SK-N-SH (cell line): ENCODE results near the gene USP11. TPM values are rescaled to one million over a fixed set of nuclear protein-coding genes. Genes with fewer than 3 reads are reported as not detected.

ENCODE experiments used
- CTCF ChIA-PET: fragments of 300-600, 350-600 bp; formaldehyde crosslinking; extraction: SDS; loops from one replicate; lab custom pipeline; 2021; lab: Yijun Ruan, JAX
- POLR2A ChIA-PET: fragments of 350-600 bp; sonication (Branson Sonifier 250); formaldehyde crosslinking; extraction: SDS; loops from one replicate; lab custom pipeline; 2020; ENCODE audit warnings: antibody characterized with exemption, inconsistent platforms; lab: Yijun Ruan, JAX
- DNase-seq: peaks from one replicate; pipeline ENCODE4 v3.0.0; 2012
- H2AFZ ChIP-seq: fragments of 200-600 bp; sonication (generic); 2 replicates; pipeline ENCODE4 v1.8.1; 2016; ENCODE audit warnings: antibody characterized with exemption, mild to moderate bottlenecking, low read depth
- H3F3A ChIP-seq: fragments of 200-600 bp; sonication (generic); replicated peaks from 2 replicates; pipeline ENCODE3; 2016; ENCODE audit warnings: antibody characterized with exemption, mild to moderate bottlenecking; ENCODE audit not compliant: insufficient read depth
- H3K27ac ChIP-seq, 2 experiments: fragments of 200-500 bp in 1 of 2; fragments of 200-600 bp in 1 of 2; sonication (Bioruptor generic) in 1 of 2; sonication (generic), shearing (Covaris generic) in 1 of 2; 2 replicates each; pipeline versions ENCODE4 v1.5.1 to v1.6.1; 2014 to 2016; ENCODE audit warnings: low read depth in 2 of 2, inconsistent platforms in 1 of 2, low read length in 1 of 2, mild to moderate bottlenecking in 1 of 2, mixed read lengths in 1 of 2
- H3K27me3 ChIP-seq: fragments of 200-600 bp; sonication (generic), shearing (Covaris generic); 2 replicates; pipeline ENCODE4 v1.6.1; 2016; ENCODE audit warnings: mixed run types; ENCODE audit not compliant: insufficient read depth
- H3K36me3 ChIP-seq, 2 experiments: fragments of 200-500 bp in 1 of 2; fragments of 200-600 bp in 1 of 2; sonication (Bioruptor generic) in 1 of 2; sonication (generic) in 1 of 2; replicated peaks in 1 of 2; 2 replicates each; pipeline versions ENCODE3 to v1.5.1; 2014 to 2016; ENCODE audit warnings: low read length in 1 of 2, mild to moderate bottlenecking in 1 of 2; ENCODE audit not compliant: insufficient read depth in 2 of 2, control insufficient read depth in 1 of 2
- H3K4me1 ChIP-seq, 2 experiments: fragments of 200-500 bp in 1 of 2; fragments of 200-600 bp in 1 of 2; sonication (Bioruptor generic) in 1 of 2; sonication (generic), shearing (Covaris generic) in 1 of 2; 2 replicates each; pipeline versions ENCODE4 v1.5.1 to v1.6.1; 2014 to 2016; ENCODE audit warnings: low read depth in 1 of 2, low read length in 1 of 2, mixed run types in 1 of 2; ENCODE audit not compliant: insufficient read depth in 2 of 2, control insufficient read depth in 1 of 2
- H3K4me2 ChIP-seq: fragments of 200-600 bp; sonication (generic), shearing (Covaris generic); 2 replicates; pipeline ENCODE4 v1.6.1; 2017; ENCODE audit warnings: mixed run types
- H3K4me3 ChIP-seq, 2 experiments: fragments of 200-500 bp in 1 of 2; fragments of 200-600 bp in 1 of 2; sonication (Bioruptor generic) in 1 of 2; sonication (generic), shearing (Covaris generic) in 1 of 2; 2 replicates each; pipeline versions ENCODE4 v1.5.1 to v1.8.1; 2014 to 2016; ENCODE audit warnings: low read depth in 2 of 2, inconsistent platforms in 1 of 2, low read length in 1 of 2, mild to moderate bottlenecking in 1 of 2, mixed read lengths in 1 of 2, moderate library complexity in 1 of 2
- H3K79me2 ChIP-seq: fragments of 200-600 bp; sonication (generic); 2 replicates; pipeline ENCODE4 v1.8.1; 2017; ENCODE audit warnings: mild to moderate bottlenecking; ENCODE audit not compliant: insufficient read depth
- H3K9ac ChIP-seq: fragments of 200-600 bp; sonication (generic); 2 replicates; pipeline ENCODE4 v1.6.1; 2017; ENCODE audit warnings: mixed run types
- H3K9me2 ChIP-seq: fragments of 200-600 bp; sonication (generic); 2 replicates; pipeline ENCODE4 v1.6.1; 2017; ENCODE audit warnings: mixed run types
- H3K9me3 ChIP-seq: fragments of 200-600 bp; sonication (generic); 2 replicates; pipeline ENCODE4 v1.6.1; 2017; ENCODE audit warnings: mixed run types, mild to moderate bottlenecking, moderate library complexity
- H4K20me1 ChIP-seq: fragments of 200-600 bp; sonication (generic); 2 replicates; pipeline ENCODE4 v1.6.1; 2017; ENCODE audit warnings: mild to moderate bottlenecking, mixed run types; ENCODE audit not compliant: insufficient read depth
- ELF1 ChIP-seq: IDR thresholded peaks from 2 replicates; pipeline ENCODE4 v1.4.0; 2012
- JUND ChIP-seq: IDR thresholded peaks from 2 replicates; pipeline ENCODE4 v1.4.0; 2012
- MEF2A ChIP-seq: IDR thresholded peaks from 2 replicates; pipeline ENCODE4 v1.4.0; 2012; ENCODE audit warnings: low read depth, borderline replicate concordance
- MXI1 ChIP-seq: IDR thresholded peaks from 2 replicates; pipeline ENCODE4 v1.6.1; 2012; ENCODE audit warnings: mild to moderate bottlenecking, low read depth, low read length, improper control_type of control experiment
- NRF1 ChIP-seq: IDR thresholded peaks from 2 replicates; pipeline ENCODE4 v1.6.1; 2012; ENCODE audit warnings: low read depth, mild to moderate bottlenecking, low read length
- RAD21 ChIP-seq: IDR thresholded peaks from 2 replicates; pipeline ENCODE4 v1.6.1; 2012; ENCODE audit warnings: mild to moderate bottlenecking, low read length
- TAF1 ChIP-seq: IDR thresholded peaks from 2 replicates; pipeline ENCODE4 v1.6.1; 2012; ENCODE audit warnings: low read depth, mild to moderate bottlenecking, low read length, moderate library complexity, borderline replicate concordance
- WGBS: methylation state at CpG from one replicate; pipeline ENCODE4 v1.1.6; 2017; ENCODE audit warnings: low lambda C conversion rate; 5-methylcytosine and 5-hydroxymethylcytosine counted together
- polyA plus RNA-seq, 3 experiments: library from polyadenylated mRNA; depleted of rRNA; stranded (reverse); fragments of >200 nt; gene quantifications; 2 replicates each; pipeline ENCODE4 v1.2.3, GENCODE V29; 2012
- TF ChIP-seq, protein P1 (sequence below): IDR thresholded peaks from 2 replicates; pipeline ENCODE4 v1.6.1; 2012; ENCODE audit warnings: mild to moderate bottlenecking, low read depth, low read length, moderate library complexity
- TF ChIP-seq, protein P2 (sequence below): IDR thresholded peaks from 2 replicates; pipeline ENCODE4 v1.4.0; 2012; ENCODE audit warnings: low read depth, borderline replicate concordance
- TF ChIP-seq, protein P3 (sequence below): fragments of 200-600 bp; sonication (generic); IDR thresholded peaks from 2 replicates; pipeline ENCODE4 v1.6.1; 2017; ENCODE audit warnings: antibody characterized with exemption, mild to moderate bottlenecking, moderate library complexity
- TF ChIP-seq, protein P4 (sequence below): fragments of 150-350 bp; IDR thresholded peaks from 2 replicates; pipeline ENCODE4 v1.6.1; 2017; ENCODE audit warnings: antibody characterized with exemption, low read length, low read depth, borderline replicate concordance

The USP11 gene
- polyA plus RNA-seq, 1 of the 3 experiments (the other 2 are of a cell fraction) = 53.1 TPM

DNA sequence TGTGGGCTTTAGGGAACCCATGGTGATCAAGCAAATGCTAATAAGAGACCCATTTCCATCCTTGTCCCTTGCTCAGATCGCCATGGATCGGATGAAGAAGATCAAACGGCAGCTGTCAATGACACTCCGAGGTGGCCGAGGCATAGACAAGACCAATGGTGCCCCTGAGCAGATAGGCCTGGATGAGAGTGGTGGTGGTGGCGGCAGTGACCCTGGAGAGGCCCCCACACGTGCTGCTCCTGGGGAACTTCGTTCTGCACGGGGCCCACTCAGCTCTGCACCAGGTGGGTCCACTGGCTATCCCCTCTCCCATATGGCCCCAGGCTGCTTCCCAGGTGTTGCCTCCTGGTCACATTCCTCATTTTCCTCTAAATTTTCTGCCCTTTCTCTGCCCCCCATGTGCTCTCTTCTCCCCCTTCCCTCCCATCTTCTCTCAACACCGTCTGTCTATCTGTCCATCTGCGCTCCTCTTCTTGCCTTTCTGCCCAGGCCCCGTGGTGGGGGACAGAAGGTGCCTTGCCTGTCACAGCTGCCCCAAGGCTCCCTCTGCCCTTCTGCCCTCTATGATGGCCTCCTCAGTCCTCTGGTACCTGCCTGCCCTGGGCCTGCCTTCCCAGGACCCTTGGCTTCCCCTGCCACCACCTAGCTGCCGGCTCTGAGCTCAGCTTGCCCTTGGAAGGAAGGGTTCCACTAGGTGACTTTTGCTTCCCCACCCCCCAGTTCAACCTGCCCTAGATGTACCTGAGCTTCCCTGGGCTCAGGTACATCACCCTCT is 9.1 kb upstream of the USP11 start:
- no peak overlapping the region for H3K27ac ChIP-seq
- no peak overlapping the region for H3K4me3 ChIP-seq
- TF ChIP-seq JUND (no peak), RAD21 (no peak), NRF1 (no peak), MEF2A (no peak), TAF1 (no peak), ELF1 (no peak), MXI1 (no peak)
- TF ChIP-seq, protein P1, sequence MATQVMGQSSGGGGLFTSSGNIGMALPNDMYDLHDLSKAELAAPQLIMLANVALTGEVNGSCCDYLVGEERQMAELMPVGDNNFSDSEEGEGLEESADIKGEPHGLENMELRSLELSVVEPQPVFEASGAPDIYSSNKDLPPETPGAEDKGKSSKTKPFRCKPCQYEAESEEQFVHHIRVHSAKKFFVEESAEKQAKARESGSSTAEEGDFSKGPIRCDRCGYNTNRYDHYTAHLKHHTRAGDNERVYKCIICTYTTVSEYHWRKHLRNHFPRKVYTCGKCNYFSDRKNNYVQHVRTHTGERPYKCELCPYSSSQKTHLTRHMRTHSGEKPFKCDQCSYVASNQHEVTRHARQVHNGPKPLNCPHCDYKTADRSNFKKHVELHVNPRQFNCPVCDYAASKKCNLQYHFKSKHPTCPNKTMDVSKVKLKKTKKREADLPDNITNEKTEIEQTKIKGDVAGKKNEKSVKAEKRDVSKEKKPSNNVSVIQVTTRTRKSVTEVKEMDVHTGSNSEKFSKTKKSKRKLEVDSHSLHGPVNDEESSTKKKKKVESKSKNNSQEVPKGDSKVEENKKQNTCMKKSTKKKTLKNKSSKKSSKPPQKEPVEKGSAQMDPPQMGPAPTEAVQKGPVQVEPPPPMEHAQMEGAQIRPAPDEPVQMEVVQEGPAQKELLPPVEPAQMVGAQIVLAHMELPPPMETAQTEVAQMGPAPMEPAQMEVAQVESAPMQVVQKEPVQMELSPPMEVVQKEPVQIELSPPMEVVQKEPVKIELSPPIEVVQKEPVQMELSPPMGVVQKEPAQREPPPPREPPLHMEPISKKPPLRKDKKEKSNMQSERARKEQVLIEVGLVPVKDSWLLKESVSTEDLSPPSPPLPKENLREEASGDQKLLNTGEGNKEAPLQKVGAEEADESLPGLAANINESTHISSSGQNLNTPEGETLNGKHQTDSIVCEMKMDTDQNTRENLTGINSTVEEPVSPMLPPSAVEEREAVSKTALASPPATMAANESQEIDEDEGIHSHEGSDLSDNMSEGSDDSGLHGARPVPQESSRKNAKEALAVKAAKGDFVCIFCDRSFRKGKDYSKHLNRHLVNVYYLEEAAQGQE = no peak
- TF ChIP-seq, protein P2, sequence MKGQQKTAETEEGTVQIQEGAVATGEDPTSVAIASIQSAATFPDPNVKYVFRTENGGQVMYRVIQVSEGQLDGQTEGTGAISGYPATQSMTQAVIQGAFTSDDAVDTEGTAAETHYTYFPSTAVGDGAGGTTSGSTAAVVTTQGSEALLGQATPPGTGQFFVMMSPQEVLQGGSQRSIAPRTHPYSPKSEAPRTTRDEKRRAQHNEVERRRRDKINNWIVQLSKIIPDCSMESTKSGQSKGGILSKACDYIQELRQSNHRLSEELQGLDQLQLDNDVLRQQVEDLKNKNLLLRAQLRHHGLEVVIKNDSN = no peak
- TF ChIP-seq, protein P3, sequence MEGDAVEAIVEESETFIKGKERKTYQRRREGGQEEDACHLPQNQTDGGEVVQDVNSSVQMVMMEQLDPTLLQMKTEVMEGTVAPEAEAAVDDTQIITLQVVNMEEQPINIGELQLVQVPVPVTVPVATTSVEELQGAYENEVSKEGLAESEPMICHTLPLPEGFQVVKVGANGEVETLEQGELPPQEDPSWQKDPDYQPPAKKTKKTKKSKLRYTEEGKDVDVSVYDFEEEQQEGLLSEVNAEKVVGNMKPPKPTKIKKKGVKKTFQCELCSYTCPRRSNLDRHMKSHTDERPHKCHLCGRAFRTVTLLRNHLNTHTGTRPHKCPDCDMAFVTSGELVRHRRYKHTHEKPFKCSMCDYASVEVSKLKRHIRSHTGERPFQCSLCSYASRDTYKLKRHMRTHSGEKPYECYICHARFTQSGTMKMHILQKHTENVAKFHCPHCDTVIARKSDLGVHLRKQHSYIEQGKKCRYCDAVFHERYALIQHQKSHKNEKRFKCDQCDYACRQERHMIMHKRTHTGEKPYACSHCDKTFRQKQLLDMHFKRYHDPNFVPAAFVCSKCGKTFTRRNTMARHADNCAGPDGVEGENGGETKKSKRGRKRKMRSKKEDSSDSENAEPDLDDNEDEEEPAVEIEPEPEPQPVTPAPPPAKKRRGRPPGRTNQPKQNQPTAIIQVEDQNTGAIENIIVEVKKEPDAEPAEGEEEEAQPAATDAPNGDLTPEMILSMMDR = no peak
- TF ChIP-seq, protein P4, sequence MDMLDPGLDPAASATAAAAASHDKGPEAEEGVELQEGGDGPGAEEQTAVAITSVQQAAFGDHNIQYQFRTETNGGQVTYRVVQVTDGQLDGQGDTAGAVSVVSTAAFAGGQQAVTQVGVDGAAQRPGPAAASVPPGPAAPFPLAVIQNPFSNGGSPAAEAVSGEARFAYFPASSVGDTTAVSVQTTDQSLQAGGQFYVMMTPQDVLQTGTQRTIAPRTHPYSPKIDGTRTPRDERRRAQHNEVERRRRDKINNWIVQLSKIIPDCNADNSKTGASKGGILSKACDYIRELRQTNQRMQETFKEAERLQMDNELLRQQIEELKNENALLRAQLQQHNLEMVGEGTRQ = no peak
- ChIA-PET CTCF (no interaction called here), POLR2A (interaction anchor here (1.2 kb wide), 1 partner anchor 16 kb away, joined by 3 read pairs; no protein-coding TSS in a partner anchor)
- H3K4me2 ChIP-seq = no peak overlapping the region
- H3K9ac ChIP-seq = no peak overlapping the region
- H4K20me1 ChIP-seq = peaks cover 49% of the 10 kb centered on the region
- no peaks in the 10 kb centered on the region for H3K9me2 ChIP-seq
- H3K9me3 ChIP-seq = no peaks in the 10 kb centered on the region
- peaks cover 27 to 57% of the 10 kb centered on the region in 2 experiments for H3K36me3 ChIP-seq
- no peak for DNase-seq
- H3K27me3 ChIP-seq = no peaks in the 10 kb centered on the region
- peaks cover 53% of the 10 kb centered on the region for H3K79me2 ChIP-seq
- peaks cover 0 to 15% of the 10 kb centered on the region in 2 experiments; a peak in 2 of 4 replicates for H3K4me1 ChIP-seq
- H3F3A ChIP-seq = no peaks in the 10 kb centered on the region
- no peak overlapping the region for H2AFZ ChIP-seq
- 98% methylated on average over 9 of the region's 13 CpGs for WGBS
